ENCODE results near the gene SLC22A3. TPM values are rescaled to one million over a fixed set of nuclear protein-coding genes. Genes with fewer than 3 reads are reported as not detected.

SLC22A3 gene
- total and polyA plus RNA-seq, 2 experiments from 2014 or later: 34.9 to 40.3 TPM

DNA sequence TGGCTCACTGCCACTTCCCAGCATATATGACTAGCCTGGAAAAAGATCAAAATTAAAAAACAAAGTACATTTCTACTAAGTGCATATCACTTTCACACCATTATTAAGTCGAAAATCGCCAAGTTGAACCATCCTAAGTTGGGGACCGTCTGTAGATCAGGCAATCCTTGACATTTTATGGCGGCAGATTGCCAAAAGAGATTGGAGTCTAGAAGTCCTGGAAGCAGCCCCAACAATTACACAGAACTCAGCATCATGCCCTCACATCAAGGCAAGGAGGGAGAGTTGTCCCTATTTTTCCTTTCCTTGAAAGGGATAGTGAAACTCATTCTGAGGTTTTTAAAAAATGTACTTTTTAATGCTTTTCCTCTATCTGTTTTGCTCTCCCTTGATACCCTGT is 30.7 kb downstream of the SLC22A3 start:
- Histone ChIP-seq H3K27ac (no peak overlapping the region), H3K4me2 (no peak overlapping the region), H3K79me2 (no peaks in the 10 kb centered on the region), H3K27me3 (no peaks in the 10 kb centered on the region), H4K20me1 (ENCODE audit: insufficient read depth, poor library complexity, severe bottlenecking) (no peaks in the 10 kb centered on the region), H3K36me3 (replicated peaks; ENCODE audit: insufficient read depth, low read depth) (no peaks in the 10 kb centered on the region), H3K9me3 (ENCODE audit: low read depth) (no peaks in the 10 kb centered on the region), H2AFZ (no peak overlapping the region), H3K4me1 (ENCODE audit: insufficient read depth) (no peaks in the 10 kb centered on the region), H3K9me2 (replicated peaks; ENCODE audit: insufficient read depth) (no peaks in the 10 kb centered on the region), H3K4me3 (no peak overlapping the region)
- 86% methylated on average over 4 of the region's 4 CpGs for WGBS (ENCODE audit: low lambda C conversion rate, missing lambda C conversion rate)
- no peak for DNase-seq (ENCODE audit: low spot score)
- TF ChIP-seq EZH2phosphoT487 (IDR thresholded peaks at IDR 0.05; ENCODE audit: low read depth, severe bottlenecking, unreplicated experiment) (no peak), EZH2 (IDR thresholded peaks at IDR 0.05; ENCODE audit: borderline replicate concordance) (no peak)
- TF ChIP-seq, protein P1, sequence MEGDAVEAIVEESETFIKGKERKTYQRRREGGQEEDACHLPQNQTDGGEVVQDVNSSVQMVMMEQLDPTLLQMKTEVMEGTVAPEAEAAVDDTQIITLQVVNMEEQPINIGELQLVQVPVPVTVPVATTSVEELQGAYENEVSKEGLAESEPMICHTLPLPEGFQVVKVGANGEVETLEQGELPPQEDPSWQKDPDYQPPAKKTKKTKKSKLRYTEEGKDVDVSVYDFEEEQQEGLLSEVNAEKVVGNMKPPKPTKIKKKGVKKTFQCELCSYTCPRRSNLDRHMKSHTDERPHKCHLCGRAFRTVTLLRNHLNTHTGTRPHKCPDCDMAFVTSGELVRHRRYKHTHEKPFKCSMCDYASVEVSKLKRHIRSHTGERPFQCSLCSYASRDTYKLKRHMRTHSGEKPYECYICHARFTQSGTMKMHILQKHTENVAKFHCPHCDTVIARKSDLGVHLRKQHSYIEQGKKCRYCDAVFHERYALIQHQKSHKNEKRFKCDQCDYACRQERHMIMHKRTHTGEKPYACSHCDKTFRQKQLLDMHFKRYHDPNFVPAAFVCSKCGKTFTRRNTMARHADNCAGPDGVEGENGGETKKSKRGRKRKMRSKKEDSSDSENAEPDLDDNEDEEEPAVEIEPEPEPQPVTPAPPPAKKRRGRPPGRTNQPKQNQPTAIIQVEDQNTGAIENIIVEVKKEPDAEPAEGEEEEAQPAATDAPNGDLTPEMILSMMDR (IDR thresholded peaks at IDR 0.05; ENCODE audit: poor library complexity): no peak

DNA sequence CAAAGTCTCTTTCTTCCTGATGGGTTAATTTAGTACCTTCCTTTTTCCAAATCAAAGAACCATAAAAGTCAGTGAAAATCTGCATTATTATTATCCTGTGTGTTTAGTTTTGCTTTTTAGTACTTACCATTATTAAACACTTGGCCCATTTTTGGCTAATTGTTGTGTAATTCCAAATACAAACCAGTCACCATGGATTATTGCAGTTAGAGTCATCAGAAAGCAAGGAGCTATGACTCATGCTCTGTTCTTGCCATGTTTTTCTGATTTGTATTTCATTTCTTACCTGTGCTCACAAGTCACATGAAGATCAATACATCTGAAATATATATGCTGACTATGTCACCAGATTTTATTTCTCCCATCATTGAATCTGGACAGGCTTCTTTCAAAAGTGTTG is 31.3 kb downstream of the SLC22A3 start:
- Histone ChIP-seq H3K4me2 (no peak overlapping the region), H3K79me2 (no peaks in the 10 kb centered on the region)
- TF ChIP-seq EZH2phosphoT487 (IDR thresholded peaks at IDR 0.05; ENCODE audit: low read depth, severe bottlenecking, unreplicated experiment) (no peak), EZH2 (IDR thresholded peaks at IDR 0.05; ENCODE audit: borderline replicate concordance) (no peak)
- TF ChIP-seq, protein P1 (IDR thresholded peaks at IDR 0.05; ENCODE audit: poor library complexity): no peak

GRCh38 chr6:160382946-160383345 is 34.8 kb downstream of the SLC22A3 start:
- H3K4me3 ChIP-seq: no peak overlapping the region
- H4K20me1 ChIP-seq (ENCODE audit: insufficient read depth, poor library complexity, severe bottlenecking): no peaks in the 10 kb centered on the region
- no peaks in the 10 kb centered on the region for H3K27me3 ChIP-seq
- 69% methylated on average over 1 of the region's 1 CpG for WGBS (ENCODE audit: low lambda C conversion rate, missing lambda C conversion rate)
- H3K79me2 ChIP-seq: peaks cover 1% of the 10 kb centered on the region
- no peaks in the 10 kb centered on the region for H3K9me2 ChIP-seq (replicated peaks; ENCODE audit: insufficient read depth)
- peak overlapping the region; percentile 54 for H3K27ac ChIP-seq
- H3K36me3 ChIP-seq (replicated peaks; ENCODE audit: insufficient read depth, low read depth): no peaks in the 10 kb centered on the region
- peaks cover 5% of the 10 kb centered on the region for H3K4me1 ChIP-seq (ENCODE audit: insufficient read depth)
- H2AFZ ChIP-seq: no peak overlapping the region
- H3K4me2 ChIP-seq: no peak overlapping the region
- no peaks in the 10 kb centered on the region for H3K9me3 ChIP-seq (ENCODE audit: low read depth)
- TF ChIP-seq, protein P1 (IDR thresholded peaks at IDR 0.05; ENCODE audit: poor library complexity): no peak
- no peak for TF ChIP-seq EZH2phosphoT487 (IDR thresholded peaks at IDR 0.05; ENCODE audit: low read depth, severe bottlenecking, unreplicated experiment)
- no peak for TF ChIP-seq EZH2 (IDR thresholded peaks at IDR 0.05; ENCODE audit: borderline replicate concordance)
- DNase-seq (ENCODE audit: low spot score): no peak

More for the DNA sequence above, 31.3 kb downstream of the SLC22A3 start:
- Histone ChIP-seq H3K4me1 (ENCODE audit: insufficient read depth) (no peaks in the 10 kb centered on the region), H3K27ac (no peak overlapping the region), H3K9me3 (ENCODE audit: low read depth) (no peaks in the 10 kb centered on the region), H2AFZ (no peak overlapping the region), H3K4me3 (no peak overlapping the region), H4K20me1 (ENCODE audit: insufficient read depth, poor library complexity, severe bottlenecking) (no peaks in the 10 kb centered on the region), H3K9me2 (replicated peaks; ENCODE audit: insufficient read depth) (no peaks in the 10 kb centered on the region), H3K36me3 (replicated peaks; ENCODE audit: insufficient read depth, low read depth) (no peaks in the 10 kb centered on the region), H3K27me3 (no peaks in the 10 kb centered on the region)
- no peak for DNase-seq (ENCODE audit: low spot score)

All from hepatocyte (in vitro differentiated cells).